Sciatic nerve (tissue), 2 donors: Measurements from ENCODE around the gene CAP1. TPM values are rescaled to one million over a fixed set of nuclear protein-coding genes. Genes with fewer than 3 reads are reported as not detected.

Experiments
- ATAC-seq: fragments of 200-7000 bp; cut with Tn5 transposase; one replicate; pipeline ENCODE4 v1.9.1; 2020; ENCODE audit warnings: mild to moderate bottlenecking, moderate library complexity
- DNase-seq: peaks from one replicate; pipeline ENCODE4 v3.0.0-alpha.2; 2020; ENCODE audit warnings: low spot score
- intact Hi-C: fragments of 100-400 bp; cut with DNase I; formaldehyde crosslinking; loops from one replicate; pipeline ENCODE4 v1.14.2; 2022
- total RNA-seq: library from RNA; stranded (reverse); fragmentation: NEBNext Ultra II Directional; extraction: Animal tissue kit (Norgen Biotek cat#: 25700); gene quantifications from one replicate; pipeline ENCODE4 v1.2.1, GENCODE V29; 2021
- donor health status: DM: no; HTN: no; CAD: no.
- donor health status: DM: no; HTN: no; CAD: no.

Gene CAP1
- total RNA-seq, 1 donor from 2014 or later, result 359 TPM

DNA sequence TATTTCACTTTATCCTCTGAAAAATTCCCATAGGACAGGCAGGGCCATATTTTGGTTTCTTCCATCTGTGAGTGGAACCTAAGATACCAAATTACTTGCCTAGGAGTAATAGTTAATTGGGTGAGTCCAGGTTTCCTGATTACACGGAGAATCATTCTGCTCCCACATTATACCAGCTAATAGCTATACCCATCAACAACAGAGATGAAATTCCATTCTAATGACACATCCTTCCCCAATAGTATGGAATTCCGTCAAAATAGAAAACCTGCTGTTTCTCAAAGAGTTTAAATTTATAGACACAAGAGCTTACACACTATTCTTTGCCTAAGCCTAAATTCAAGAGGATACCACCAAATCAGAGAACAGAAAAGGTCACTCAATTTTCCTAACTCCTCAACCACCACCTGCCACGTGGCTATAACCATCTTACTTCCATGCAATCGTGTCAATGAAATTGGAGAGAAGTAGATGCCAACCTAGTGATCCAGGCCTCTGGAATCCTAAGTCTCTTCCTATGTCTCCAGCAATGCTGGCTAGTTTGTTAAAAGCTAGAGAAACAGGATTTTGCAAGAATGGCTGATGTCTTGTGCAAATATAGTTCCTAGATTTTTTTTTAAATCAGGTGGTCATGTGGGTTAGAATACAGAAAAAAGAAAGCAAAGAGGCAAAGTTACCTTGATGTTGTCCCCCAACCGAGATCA is 50.3 kb downstream of the CAP1 start:
- no peak for ATAC-seq
- DNase-seq, result no peak
- intact Hi-C loops, result no loop called here

DNA sequence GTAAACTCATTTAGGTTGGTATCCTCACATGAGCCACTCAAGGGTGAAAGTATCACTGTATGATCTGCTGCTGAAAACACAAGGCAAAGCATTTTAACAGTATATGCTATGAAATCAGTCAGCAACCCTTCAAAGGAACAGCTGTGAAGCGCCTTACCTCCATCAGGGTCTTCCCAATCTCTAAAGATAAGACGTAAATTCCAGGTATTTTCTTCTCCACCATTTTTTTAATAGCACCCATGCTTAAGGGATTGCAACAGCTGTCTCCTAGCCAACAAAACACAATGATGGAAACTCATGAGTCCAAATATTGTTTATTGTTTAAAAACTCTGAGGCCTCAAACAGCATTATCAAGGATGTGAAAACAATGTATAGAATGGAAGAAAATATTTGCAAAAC is 51.7 kb downstream of the CAP1 start:
- ATAC-seq (no peak), DNase-seq (no peak)
- intact Hi-C loops, result no loop called here

GRCh38 chr1:40092706-40093639 is 52.4 kb downstream of the CAP1 start:
- intact Hi-C loops, result no loop called here

DNA sequence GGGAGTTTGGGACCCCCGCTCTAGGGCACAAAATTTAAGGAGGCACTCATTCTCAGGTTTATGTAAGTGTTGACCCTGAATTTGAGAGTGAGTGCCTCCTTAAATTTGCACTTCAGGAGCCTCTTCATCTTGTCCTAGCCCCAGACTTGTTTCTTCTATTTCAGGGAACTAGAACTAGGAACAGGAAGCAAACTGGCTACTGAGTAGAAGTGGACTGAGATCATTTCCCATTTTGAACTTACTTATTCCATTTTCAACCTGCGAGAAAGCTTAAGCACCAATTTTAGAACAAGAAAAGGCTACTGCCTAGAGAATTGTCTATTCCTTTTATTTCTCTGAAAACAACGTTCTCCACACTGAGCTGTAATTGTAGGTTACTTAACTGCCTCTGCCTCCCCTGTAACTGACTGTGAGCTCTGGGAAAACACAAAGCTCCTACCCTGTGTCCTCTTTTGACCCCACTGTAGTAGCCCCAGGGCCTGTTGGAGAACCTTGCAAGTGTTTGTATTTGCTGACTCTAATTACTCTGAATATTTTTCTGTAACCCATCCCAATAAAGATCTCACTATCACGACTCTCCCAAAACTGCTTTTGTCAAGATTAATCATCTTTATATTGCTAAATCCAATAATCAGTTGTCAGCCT is 54.1 kb downstream of the CAP1 start:
- intact Hi-C loops, result no loop called here
- no peak for DNase-seq
- ATAC-seq, result peak; percentile 29

More at GRCh38 chr1:40092706-40093639, 52.4 kb downstream of the CAP1 start:
- ATAC-seq (no peak), DNase-seq (no peak)

DNA sequence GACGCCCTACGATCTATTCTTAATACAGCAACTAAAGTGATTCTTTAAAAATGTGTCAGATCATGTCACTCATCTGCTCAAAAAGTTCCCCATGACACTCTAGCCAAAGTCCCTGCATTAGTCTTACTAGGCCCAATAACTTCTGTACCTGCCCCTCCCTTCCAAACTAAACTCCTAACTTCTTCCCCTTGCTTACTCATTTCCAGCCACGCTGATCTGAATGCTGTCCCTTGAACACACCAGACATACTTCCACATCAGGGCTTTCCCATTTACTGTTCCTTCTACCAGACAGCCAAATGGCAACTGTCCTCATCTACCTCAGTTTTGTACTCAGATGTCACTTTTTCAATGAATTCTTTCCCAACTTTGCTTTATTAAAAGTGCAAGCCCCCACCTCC is 55.3 kb downstream of the CAP1 start:
- no peak for ATAC-seq
- intact Hi-C loops, result no loop called here
- no peak for DNase-seq

- peak; percentile 23 for ATAC-seq
- intact Hi-C loops, result no loop called here
- DNase-seq, result no peak
These were observed 56.1 kb downstream of the CAP1 start for GRCh38 chr1:40096646-40096976.

GRCh38 chr1:40096977-40097782 is 56.7 kb downstream of the CAP1 start, which contains the start of gene PPT1:
Gene PPT1, minus strand, starts transcription at chr1:40097252. Its CDS starts 14 bp downstream, at chr1:40097238.
- ATAC-seq (peak; percentile 97), DNase-seq (peak; percentile 89)
- intact Hi-C loops, result no loop called here

GRCh38 chr1:40102038-40102437 is 61.5 kb downstream of the CAP1 start:
- no peak for ATAC-seq

GRCh38 chr1:40102896-40103295 is 62.4 kb downstream of the CAP1 start:
- no peak for ATAC-seq
- intact Hi-C loops, result no loop called here
- no peak for DNase-seq

More at GRCh38 chr1:40102038-40102437, 61.5 kb downstream of the CAP1 start:
- intact Hi-C loops, result no loop called here
- no peak for DNase-seq

GRCh38 chr1:40105028-40105427 is 64.5 kb downstream of the CAP1 start:
- ATAC-seq (no peak), DNase-seq (no peak)
- intact Hi-C loops, result no loop called here

DNA sequence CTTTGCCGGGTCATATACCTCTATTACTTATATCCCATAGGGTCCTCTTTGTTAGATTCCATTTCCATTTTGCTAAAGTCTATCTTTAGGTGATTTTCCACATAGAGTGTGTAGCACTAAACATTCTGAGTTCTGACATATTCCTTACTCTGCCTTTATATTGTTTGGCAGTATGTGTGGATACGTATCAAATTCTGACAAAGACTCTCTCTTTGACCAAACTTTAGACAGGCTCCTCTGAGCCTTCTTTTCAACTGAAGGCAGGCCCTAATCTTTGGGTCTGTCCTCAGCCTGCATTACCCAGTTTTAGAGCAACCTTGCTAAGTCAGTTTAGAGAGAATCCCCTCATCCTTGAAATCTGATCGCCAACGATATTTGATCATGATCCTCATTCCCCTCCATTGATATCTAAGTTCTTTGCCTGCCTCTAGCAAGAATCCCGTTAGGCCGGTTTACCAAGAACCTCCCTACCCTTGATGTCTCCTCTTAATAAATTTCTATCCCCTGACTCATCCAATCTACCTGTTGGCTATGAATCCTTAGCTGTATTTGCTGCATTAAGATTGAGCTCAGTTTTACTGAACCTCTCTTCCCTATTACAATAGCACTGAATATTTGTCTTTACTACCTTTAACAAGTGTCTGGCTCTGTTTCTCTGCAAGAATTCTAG is 66.9 kb downstream of the CAP1 start:
- intact Hi-C loops, result no loop called here
- no peak for DNase-seq
- no peak for ATAC-seq

- intact Hi-C loops, result no loop called here
- ATAC-seq (no peak), DNase-seq (no peak)
These were observed 69.9 kb downstream of the CAP1 start for GRCh38 chr1:40110389-40110788.

DNA sequence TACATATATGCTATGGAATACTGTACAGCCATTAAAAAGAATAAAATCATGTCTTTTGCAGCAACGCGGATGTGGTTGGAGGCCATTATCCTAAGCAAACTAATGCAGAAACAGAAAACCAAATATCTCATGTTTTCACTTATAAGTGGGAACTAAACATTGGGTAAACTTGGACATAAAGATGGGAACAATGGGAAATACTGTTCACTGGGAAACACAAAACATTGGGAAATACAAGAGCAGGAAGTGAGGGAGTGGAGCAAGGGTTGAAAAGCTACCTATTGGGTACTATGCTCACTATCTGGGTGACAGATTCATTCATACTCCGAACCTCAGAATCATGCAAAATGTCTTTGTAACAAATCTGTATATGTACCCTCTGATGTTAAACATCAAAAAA is 73.9 kb downstream of the CAP1 start:
- DNase-seq, result no peak
- no peak for ATAC-seq
- intact Hi-C loops, result no loop called here

DNA sequence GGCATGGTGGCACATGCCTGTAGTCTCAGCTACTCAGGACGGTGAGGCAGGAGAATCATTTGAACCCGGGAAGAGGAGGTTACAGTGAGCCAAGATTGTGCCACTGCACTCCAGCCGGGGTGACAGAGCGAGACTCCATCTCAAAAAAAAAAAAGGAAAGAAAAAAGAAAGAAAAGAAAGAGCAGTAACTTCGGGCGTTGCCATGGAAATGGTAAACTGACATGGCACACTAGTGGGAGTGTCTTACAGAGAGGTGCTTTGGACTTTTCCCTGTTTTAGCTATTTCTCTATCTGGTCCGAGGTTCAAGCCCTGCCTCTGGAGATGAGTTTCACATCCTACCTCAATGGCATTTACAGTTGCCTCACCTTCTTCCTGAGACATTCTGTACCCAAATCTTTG is 79.6 kb downstream of the CAP1 start:
- no peak for ATAC-seq
- intact Hi-C loops, result no loop called here
- DNase-seq, result no peak

Other genes with a start within 250 kb of the CAP1 start
- 21.6 TPM for gene TRIT1, start 157.2 kb upstream of the CAP1 start, total RNA-seq
- gene MYCL, start 138.8 kb upstream of the CAP1 start, total RNA-seq, result 2.5 TPM
- gene MFSD2A, start 85.6 kb upstream of the CAP1 start, total RNA-seq, result 12.3 TPM
- gene PPT1, start 56.5 kb downstream of the CAP1 start, total RNA-seq, result 80.3 TPM
- 23.8 TPM for gene RLF, start 120.7 kb downstream of the CAP1 start, total RNA-seq
- not detected for gene TMCO2, start 207.2 kb downstream of the CAP1 start, total RNA-seq
- 30.7 TPM for gene ZMPSTE24, start 217.5 kb downstream of the CAP1 start, total RNA-seq